Stimulated activated CD4-positive, alpha-beta T cell treated with anti-CD3 and anti-CD28 coated beads, TNF-alpha, amount 100 ng/mL, for 24 hours (primary cell): ENCODE results near the gene SLC12A7.
"Not testable (repeated sequence)": the region's sequence is repeated elsewhere in the genome, so short reads cannot be mapped to it uniquely, and the experiment has no call there.

Experiments
- DNase-seq, 3 experiments: peaks; one replicate each; pipeline ENCODE4 v3.0.0-alpha.2; 2020; ENCODE audit warnings: low read depth in 3 of 3

SLC12A7 gene

DNA sequence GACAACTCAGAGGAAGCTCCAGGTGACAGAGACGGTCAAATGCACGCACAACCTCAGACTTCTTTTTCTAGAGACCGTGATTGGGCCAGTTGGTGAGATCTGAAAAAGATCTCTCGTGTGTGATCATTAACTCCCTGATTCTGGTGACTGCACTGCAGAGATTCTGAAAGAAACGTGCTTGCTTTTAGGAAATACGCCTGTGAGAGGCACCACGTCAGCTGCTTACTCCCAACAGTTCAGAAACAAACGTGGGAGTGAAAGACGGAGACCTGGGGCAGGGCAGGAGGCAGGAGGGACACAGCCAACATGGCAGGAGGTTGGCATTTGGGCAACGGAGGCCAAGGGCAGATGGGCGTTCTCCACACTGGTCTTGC is 15.9 kb downstream of the SLC12A7 start:
- no peak for DNase-seq

DNA sequence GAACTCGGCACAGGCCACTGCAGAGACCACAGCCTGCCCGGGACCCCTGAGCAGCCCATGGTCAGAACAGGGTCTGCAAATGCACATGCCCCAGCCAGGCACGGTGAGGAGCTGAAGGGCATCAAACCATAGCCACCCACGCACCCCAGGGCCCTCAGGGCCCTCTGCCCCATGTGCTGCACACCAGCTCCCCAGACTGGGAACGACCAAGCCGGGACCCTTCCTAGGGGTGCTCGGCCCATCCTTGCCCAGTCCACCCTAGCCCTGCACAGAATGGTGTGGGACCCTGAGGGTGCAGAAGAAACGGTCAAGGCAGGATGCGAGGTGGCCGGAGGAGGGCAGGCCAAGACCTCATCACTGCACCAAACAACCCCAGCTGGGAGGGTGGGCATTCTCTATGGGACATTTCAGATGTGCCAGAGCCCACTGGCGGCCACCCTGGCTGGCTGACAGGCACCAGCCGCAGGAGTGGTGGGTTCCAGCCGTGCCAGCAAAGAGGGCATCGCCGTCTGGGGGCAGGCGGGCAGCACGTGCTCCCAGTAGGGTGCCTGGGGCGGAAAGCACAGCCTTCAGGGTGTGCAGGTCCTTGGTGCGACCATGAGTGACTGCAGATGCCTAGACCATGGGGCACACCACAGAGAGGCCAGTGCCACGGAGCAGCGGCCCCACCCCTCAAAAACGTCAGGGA is 16.4 kb downstream of the SLC12A7 start:
- DNase-seq, result no peak

DNA sequence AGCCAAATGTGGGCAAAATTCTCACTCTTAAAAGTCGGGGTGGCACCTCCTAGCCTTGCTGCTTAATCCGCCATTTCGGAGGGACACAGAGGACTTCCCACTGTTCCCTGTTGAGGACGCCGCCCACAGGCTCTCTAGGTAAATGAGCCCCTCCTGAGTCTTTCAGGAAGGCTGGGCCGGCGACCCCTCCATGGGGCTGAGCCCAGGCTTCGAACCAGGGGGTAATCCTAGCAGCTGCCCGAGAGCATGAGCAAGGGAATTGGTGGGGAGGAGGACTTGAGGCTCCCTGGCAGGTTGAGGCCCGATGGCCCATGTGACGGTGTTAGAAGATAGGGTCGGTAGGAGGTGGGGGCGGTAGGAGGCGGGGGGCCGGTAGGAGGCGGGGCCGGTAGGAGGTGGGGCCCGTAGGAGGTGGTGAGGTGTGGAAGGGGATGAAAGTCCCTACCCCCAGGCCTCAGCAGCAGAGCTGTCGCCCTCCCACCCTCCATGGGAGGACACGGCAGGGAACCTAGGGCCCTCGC is 17.1 kb downstream of the SLC12A7 start:
- DNase-seq, result no peak

DNA sequence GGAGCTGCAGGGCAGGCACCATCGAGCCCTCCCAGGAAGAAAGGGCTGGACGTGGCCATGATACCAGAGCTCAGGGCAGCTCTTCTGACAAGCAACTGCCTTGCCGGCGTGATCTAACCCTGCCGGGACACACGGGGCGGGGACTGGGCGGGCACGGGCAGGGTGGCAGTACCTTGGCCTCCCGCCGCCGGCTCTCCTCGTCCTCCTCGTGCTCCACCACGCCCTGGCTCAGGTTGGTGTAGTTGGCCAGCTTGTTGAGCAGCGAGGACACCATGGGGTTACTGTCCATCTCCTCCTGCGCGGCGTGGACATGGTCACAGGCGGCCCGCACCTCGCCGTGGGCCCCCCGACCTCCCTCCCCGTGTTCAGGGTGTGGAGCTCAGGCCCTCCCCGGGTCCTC is 18.5 kb downstream of the SLC12A7 start:
- no peak for DNase-seq

DNA sequence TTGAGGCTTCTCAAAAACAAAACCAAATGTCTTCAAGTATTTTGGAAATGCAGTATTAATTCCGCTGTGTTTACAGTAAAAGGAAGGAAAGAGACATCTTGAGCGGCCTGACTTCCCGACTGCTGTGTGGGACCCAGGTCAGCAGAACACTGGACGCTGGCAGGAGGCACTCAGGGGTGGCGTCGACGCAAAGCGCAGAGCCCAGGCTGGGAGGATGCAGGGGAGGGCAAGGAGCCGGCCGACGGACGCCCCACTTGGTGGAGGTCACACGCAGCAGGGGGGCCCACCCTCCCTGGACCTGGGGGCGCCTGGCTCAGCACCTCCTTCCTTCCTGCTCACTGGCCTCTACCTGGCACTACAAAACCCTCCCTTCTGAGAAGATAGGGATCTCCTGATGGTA is 19.7 kb downstream of the SLC12A7 start:
- no peak for DNase-seq

DNA sequence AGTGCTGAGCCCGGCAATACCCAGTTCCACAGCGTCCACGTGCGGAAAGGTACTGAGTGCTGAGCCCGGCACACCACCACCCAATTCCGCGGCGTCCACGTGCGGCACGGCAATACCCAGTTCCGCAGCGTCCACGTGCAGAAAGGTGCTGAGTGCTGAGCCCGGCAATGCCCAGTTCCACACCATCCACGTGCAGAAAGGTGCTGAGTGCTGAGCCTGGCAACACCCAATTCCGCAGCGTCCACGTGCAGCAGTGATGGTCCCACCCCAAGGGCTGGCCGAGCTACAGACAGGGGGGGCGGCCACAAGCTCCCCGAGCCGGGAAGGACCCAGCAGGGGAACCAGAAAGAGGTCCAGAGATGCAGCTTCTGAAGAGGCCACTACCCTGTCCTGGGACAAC is 20.2 kb downstream of the SLC12A7 start:
- no peak for DNase-seq

DNA sequence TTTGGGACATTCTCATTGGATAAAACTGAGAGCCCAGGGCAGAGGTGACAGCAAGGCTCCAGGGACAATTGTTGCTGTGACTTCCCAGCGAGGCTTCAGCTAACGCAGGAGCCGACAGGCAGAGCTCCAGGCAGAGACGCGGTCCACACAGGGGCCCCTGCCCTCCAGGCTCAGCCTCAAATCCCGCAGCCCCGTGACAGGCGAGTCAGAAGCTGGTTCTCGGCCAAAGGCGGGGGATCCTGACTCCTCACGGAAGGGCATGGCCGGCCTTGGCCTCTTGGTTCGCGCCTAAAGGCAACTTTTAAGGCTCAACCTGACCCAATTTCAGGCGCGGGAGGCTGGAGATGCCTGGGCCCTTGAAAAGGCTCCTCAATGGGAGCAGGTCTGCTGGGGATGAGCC is 21.3 kb downstream of the SLC12A7 start:
- no peak for DNase-seq

DNA sequence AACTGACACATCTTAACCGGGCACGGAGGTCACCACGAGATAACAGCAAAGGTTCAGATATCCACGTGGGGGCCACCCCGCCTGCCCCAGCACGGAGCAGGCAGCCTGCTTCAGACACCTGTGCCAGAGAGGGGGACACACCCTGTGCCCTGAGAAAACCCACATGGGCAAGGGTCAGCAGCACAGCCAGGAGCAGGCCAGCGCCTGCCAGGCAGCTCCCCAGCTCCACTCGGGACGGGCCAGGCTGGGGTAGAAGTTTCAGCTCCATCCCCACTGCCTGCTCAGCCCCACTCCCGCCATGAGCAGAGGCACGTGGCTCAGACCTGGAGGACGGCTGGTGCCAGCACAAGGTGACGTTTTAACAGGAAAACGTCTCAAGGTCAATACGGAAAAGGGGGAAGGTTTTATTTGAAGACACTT is 22.2 kb downstream of the SLC12A7 start:
- no peak for DNase-seq

DNA sequence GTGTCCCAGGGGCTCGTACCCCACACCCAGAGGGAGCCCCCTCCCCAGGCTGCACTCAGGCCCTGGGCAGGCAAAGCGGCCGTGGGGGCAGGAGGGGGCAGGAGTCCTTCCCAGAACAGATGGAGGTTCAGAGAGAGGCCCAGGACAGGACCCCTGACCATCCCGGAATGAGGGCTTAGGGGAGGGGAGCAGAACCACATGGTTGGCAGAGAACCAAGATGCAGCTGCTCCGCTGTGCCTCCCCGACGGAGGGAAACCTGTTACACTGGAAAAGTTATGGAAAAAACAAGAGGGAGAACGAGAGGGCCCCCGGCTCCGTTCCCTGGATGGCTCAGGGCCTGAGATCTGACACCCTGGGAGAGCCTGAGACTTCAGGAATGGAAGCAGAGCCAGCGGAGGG is 22.7 kb downstream of the SLC12A7 start:
- DNase-seq, result no peak

DNA sequence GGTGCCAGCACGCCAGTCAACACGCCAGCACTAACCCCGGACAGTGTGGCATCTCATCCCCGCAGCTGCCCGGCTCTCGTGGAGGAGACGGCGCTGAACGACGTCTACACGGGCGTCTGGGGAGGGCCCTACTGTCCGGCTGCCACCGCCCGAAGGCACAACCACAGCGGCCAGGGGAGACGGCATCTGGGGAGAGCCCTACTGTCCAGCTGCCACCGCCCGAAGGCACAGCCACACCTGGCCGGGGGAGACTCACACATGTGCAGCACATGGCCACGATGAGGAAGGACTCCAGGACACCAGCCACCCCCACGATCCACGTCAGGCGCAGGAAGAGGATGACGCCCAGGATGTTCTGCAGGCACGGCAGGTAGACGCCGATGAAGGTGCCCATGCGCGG is 23.1 kb downstream of the SLC12A7 start:
- no peak for DNase-seq

DNA sequence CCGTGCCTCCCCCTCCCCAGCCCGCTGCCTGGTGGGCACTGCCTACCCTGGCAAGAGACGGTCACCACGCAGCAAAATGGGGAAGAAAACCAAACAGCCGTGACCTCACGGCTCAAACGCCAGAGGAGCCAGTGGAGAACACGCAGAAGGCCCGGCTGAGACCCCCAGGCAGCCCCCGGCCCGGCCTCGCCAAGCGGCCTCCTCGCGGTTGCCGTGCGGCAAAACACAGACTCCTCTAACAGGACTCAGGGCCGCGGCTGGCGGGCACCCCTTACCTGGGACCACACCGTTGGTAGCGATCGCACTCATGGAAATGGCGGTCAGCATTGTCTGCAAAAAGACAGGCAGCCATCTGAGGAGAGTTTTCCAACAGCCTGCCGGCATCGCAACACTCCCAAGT is 23.8 kb downstream of the SLC12A7 start:
- no peak for DNase-seq

DNA sequence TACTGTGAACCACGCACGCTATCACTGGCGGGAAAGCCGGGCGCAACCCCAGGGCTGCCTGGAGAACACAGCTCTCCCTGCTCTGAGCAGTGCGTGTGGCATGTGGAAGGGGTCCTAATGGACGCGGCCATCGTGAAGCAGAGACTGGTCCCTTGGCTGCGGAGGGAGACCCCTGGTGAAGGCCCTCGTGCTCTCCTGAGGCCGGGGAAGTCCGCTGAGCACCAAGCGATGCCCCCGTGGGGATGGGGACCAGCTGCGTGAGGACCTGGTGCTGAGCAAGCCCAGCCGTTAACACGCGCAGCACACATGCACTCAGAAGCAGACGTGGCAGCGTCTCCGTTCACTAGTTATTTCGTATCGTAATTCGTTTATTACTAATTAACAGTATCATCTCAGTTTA is 24.4 kb downstream of the SLC12A7 start:
- no peak for DNase-seq

DNA sequence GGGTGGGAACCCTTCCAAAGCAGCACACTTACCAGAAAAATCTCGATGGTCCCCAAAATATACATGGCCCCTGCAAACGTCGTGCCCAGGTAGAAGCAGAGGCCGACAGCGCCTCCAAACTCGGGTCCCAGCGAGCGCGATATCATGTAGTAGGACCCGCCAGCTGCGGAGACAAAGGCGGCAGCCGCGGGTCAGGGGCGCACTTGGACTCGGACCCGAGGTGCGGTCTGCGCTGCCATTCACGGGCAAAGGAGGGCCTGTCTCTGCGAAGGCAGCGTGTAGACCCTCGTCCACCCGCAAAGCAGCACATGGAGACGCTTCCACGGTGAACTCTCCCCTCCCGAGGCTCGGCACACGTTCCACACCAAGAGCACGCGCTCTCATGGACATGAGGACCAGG is 25.0 kb downstream of the SLC12A7 start:
- no peak for DNase-seq

DNA sequence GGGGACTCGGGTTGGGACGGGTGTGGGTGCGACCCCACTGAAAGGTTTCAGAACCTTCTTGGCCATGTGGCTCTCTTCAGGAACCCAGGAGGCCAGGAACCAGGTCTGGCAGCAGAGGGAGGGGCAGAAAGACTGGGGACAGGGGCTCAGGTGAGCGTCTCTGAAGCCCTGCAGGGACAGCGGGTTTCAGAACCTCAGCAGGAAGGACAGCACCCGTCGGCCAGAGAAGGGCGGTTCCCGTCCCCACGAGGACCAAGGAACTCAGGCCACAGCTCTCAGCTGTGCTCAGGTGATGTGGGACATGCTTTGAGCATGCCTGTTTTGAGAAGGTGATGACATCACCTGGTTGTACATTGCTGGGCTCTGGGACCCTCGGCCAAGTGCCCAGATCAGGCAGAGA is 25.7 kb downstream of the SLC12A7 start:
- DNase-seq, result no peak

DNA sequence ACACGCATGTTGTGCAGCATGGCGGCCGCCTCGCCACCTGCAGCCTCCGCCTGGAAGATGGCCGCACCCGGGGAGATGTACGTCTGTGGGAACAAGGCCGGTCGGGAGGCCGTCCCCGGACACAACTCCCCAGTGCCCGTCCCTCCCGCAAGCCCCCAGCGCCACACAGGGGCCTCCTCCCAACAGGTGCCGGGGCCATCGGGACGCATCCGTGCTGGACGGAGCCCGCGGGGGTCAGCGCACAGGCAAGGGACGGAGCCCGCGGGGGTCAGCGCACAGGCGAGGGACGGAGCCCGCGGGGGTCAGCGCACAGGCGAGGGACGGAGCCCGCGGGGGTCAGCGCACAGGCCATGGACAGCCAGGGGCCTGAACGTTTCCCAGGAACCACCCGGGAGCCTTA is 26.5 kb downstream of the SLC12A7 start:
- no peak for DNase-seq

DNA sequence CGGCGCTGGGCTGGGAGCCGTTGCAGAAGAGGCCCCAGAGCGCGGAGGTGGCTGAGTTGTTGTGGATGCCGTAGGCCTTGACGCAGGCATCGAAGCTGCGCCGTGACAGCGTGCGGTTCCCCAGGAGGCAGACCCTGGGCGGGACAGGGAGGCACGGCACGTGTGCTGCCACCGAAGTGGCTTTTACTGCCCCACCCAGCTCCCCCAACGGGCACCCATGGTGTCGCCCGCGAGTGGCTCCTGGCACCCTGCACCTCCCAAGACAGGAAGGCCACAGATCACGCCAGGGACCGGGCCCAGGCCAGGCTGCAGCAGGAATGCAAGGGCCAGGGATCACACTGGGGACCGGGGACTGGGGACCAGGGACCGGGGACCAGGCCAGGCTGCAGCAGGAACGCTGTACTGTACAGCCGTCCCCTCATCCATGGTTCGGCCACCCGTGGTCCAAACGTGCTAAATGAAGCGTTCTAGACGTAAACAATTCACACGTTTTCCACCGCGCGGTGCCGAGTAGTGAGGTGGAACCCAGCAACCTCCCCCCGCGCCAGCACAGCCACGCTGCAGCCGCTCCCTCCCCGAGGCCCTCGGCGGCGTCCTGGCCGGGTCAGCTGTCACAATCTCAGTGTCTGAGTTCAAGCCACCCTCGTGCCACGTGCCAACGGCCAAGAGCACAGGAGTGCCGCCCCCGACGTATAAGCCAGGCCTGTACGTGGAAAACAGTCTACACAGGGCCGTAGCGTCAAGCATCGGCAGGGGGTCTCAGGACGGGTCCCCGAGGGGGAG is 27.8 kb downstream of the SLC12A7 start:
- DNase-seq, result no peak

DNA sequence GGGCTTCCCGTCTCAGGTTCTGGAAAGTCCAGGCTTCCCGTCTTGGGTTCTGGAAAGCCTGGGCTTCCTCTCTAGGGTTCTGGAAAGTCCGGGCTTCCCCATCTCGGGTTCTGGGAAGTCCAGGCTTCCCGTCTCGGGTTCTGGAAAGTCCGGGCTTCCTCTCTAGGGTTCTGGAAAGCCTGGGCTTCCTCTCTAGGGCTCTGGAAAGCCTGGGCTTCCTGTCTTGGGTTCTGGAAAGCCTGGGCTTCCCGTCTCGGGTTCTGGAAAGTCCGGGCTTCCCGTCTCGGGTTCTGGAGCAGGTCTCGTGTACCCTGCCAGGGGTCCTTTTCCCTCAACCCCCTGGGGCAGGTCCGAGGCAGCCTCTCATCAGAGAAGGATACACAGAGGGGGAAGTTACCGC is 28.8 kb downstream of the SLC12A7 start:
- DNase-seq, result not testable (repeated sequence)

DNA sequence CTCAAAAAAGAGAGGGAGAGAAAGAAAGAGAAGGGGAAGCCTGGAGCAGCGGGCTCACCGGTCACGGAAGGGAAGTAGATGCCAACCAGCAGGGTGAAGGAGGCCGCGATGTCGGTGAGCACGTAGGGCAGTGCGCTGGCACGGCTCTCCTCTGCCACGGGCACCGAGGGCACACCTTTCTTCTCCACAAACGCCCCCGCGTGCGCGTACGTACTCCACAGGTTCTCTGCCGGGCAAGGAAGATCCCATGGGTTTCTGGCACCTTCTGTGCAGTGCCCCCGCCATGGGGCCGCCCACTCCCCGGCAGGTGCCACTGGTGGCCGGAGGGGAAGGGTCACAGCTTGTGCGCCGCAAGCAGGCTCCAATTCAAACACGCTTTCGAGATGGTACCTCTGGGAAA is 30.3 kb downstream of the SLC12A7 start:
- DNase-seq, result no peak

DNA sequence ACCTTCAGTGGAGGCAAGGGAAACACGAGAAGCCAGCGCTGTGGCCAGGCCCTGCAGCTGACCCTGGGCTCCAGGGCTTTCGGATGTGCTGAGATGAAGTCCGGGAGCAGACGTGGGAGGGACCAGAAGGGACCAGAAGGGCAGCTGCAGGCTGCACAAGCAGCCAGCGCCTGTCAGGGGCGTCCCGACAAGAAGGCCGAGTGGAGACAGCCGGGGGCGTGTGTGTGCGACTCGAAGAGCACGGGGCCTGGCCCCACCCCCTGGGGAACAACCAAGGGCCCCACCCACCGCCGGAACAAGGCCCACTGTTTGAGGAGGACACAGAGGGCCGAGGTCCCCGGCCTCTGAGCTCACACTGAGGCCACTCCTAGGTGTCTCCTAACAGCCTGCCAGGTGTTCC is 31.4 kb downstream of the SLC12A7 start:
- no peak for DNase-seq

DNA sequence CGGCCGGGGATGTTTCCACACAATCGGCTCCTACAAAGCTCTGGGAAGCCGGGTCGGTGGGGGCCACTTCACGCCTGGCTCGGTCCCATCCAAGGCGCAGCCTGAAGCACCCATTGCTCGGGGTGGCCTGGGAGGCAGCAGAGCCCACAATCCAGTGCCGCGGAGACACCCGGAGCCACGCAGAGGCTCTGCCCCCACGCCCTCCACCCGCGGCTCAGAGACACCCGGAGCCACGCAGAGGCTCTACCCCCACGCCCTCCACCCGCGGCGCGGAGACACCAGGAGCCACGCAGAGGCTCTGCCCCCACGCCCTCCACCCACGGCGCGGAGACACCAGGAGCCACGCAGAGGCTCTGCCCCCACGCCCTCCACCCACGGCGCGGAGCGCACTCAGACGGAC is 31.9 kb downstream of the SLC12A7 start:
- DNase-seq, result no peak

DNA sequence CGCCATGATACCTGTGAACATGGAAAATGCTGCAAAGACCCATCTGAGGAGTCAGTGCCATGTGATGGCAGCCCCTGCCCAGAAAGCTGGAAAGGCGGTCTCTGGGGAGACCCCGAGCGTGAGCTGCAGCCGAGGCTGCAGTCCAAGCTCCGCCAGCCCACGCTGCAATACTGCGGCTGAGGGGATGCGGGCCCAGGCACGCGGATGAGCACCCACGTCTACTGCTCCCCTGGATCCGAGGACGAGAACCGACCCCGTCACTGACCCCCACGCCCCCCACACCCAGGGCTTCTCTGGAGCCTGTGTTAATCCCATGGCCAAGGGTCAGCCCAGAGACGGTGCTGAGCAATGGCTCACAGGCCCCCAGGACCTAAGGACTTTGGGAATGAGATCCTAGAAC is 32.4 kb downstream of the SLC12A7 start:
- DNase-seq, result no peak

DNA sequence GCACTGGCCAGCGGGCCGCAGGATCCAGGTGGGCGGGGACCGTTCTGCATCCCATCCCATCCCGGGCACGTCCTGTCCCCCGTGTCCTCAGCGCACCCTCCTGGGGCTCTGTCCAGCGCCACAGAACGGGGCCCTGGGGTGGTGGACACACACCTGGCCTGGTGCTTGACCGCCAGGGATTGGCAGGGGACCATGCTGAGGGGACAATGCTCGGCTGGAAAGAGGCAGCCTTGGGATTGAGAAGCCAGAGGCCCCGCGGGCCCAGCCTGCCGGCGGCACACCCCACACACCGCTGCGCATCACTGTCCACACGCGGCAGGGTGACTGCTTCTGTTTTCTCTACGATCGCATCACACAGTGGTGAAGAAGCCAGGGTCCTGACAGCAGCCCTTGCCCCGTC is 33.0 kb downstream of the SLC12A7 start:
- DNase-seq, result no peak

DNA sequence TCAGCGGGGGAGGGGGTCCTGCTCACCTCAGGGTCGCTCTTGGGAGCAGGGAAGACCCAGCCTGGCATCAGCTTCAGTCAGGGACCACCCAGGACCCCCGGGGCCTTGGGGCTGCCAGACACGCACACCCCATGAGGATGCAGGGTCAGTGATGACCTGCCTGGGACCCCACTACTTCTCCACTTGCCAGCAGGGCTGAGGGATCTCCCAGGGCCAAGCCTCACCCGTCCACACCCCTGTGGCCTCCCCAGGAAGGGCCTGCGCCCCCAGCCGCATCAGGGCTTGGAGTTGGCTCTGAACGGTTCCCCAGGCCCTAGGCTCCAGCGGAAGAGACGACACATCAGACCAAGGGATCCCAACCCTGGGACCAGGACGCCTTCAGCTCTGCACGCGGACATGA is 33.7 kb downstream of the SLC12A7 start:
- no peak for DNase-seq
